ENCODE results near the gene HOXB8. TPM values are rescaled to one million over a fixed set of nuclear protein-coding genes. Genes with fewer than 3 reads are reported as not detected.

HOXB8 gene
- not detected for total RNA-seq

GRCh38 chr17:48615047-48615962 is at the start of gene HOXB8:
Gene HOXB8 (minus strand): TSS chr17:48615292. CDS start chr17:48614704, 588 bp downstream.

GRCh38 chr17:48626245-48627117 is 11.4 kb upstream of the HOXB8 start, which contains the start of gene HOXB9:
Gene HOXB9 (minus strand): TSS chr17:48626358. CDS start chr17:48626269, 89 bp downstream.

DNA sequence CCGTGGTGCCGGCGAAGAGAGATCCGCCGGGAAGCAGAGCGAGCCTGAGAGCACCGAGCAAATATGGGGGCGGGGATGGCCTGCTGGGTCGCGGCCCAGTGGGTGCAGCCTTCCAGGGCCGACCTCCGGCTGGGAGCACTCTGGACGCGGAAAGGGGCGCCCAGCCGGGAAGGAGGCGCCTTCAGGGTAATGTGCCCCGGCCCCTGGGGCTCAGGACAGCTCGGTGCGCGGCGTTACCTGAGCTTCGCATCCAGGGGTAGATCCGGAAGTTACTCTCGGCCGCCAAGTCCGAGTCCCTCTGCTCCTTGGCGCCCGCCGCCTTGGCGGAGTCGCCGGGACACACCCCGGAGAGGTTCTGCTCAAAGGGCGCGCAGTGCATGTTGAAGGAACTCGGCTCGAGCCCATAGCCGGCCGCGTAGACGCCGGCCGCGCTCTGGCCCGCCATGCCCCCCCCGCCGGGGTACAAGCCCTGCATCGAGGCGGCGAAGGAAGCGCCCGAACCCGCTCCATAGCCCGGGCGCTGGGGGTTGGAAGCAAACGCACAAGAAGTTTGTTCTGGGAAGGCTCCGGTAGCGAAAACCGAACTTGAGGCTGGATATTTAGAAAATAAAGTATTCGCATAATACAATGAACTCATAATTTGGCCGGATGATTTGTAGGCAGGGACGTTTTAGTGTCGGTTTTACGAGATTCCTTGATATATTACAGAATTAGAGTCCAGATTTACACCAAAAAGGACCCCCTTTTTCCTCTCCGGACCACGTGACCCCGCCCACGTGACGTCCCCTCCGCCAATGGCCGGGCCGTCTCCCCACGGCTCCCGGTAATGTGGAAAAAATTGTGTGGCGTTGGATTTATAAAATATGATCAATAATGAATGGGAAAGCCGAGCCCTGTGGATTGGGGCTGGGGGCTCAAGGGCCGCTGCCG is 4.5 kb downstream of the HOXB8 start, which contains the start of gene HOXB7:
Gene HOXB7 (minus strand): TSS at position 736 of the 930 bp plus-strand sequence. CDS start 99 bp downstream, at position 637.

DNA sequence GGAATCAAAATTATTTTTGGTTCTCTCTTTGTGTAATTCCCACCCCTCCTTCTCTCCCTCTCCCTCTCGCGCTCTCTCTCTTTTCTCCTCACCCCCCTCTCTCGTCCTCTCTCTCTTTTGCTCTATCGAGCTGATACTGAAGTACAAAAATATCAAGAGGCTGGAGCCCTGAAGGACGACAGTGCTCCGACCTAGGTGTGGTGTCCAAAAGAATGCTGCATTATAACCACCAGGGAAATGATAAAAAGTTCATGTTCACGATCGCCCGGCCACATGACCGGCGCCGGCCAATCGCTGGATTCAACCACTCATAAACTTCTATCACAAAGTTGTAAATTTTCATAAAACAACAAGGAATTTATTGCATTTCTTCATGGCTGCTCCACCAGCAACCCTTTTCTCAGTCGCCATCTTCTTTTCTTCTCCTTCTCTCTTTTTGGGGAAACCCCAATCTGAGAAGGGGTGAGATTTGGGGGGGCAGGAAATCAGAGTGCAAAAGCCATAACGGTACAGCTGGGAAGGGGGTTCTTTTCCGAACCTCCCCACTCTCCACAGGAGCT is 10.2 kb downstream of the HOXB8 start, which contains the start of gene HOXB6:
Gene HOXB6 (minus strand): TSS at position 217 of the 560 bp plus-strand sequence. CDS start 6,836 bp downstream, outside the sequence.

GRCh38 chr17:48593126-48593829 is 21.8 kb downstream of the HOXB8 start, which contains the start of gene HOXB5:
Gene HOXB5 (minus strand): TSS chr17:48593779. CDS start chr17:48593682, 97 bp downstream.

GRCh38 chr17:48589831-48590606 is 25.1 kb downstream of the HOXB8 start, which contains the start of gene HOXB3:
Gene HOXB3 (minus strand): TSS chr17:48590241. CDS start chr17:48552474, 37,767 bp downstream.

GRCh38 chr17:48577946-48578615 is 37.0 kb downstream of the HOXB8 start, which contains the start of gene HOXB4:
Gene HOXB4 (minus strand): TSS chr17:48578350. CDS start chr17:48578319, 31 bp downstream.

Small RNA genes within 50 kb of the gene (microRNA-seq; reads per million reads assigned to microRNA genes)
- gene MIR196A1 (ENCODE audit: borderline microRNAs expressed, borderline replicate concordance): not detected

Other genes with a start within 250 kb of the HOXB8 start
- 100 to 1,000 TPM; 136 to 139 TPM for gene SKAP1, start 185.1 kb downstream of the HOXB8 start, total RNA-seq
- not detected for gene HOXB1, start 84.3 kb downstream of the HOXB8 start, total RNA-seq
- gene HOXB2, start 70.2 kb downstream of the HOXB8 start, total RNA-seq: 10 to 100 TPM; 21.5 to 22.2 TPM
- gene HOXB4, start 36.9 kb downstream of the HOXB8 start, total RNA-seq: 1 to 10 TPM; 4.7 to 5.2 TPM
- 1 to 10 TPM; 9.2 to 9.7 TPM for gene HOXB3, start 25.1 kb downstream of the HOXB8 start, total RNA-seq
- gene HOXB5, start 21.5 kb downstream of the HOXB8 start, total RNA-seq: not detected
- not detected for gene HOXB6, start 10.3 kb downstream of the HOXB8 start, total RNA-seq
- under 1 TPM; 0.48 to 0.58 TPM for gene HOXB7, start 4.3 kb downstream of the HOXB8 start, total RNA-seq
- gene HOXB9, start 11.1 kb upstream of the HOXB8 start, total RNA-seq: under 1 TPM in 1 of 2 experiments, not detected in 1; 0.10 TPM
- not detected for gene PRAC1, start 107.2 kb upstream of the HOXB8 start, total RNA-seq
- not detected for gene PRAC2, start 107.9 kb upstream of the HOXB8 start, total RNA-seq
- gene HOXB13, start 113.5 kb upstream of the HOXB8 start, total RNA-seq: not detected
- not detected for gene TTLL6, start 201.9 kb upstream of the HOXB8 start, total RNA-seq
- 100 to 1,000 TPM; 174 to 179 TPM for gene CALCOCO2, start 215.7 kb upstream of the HOXB8 start, total RNA-seq

Measured in activated naive CD4-positive, alpha-beta T cell treated with anti-CD3 and anti-CD28 coated beads, Interleukin-2, amount 10 ng/mL, durations not matched to agents 5 hours and 36 hours (primary cell).